GM10847 (cell line): ENCODE results near the gene FAM83C.

ENCODE experiments used
- POLR2A ChIP-seq: IDR thresholded peaks from 2 replicates; pipeline ENCODE4 v1.6.1; 2011; ENCODE audit not compliant: insufficient read length; ENCODE audit errors: extremely low read depth

The FAM83C gene

DNA sequence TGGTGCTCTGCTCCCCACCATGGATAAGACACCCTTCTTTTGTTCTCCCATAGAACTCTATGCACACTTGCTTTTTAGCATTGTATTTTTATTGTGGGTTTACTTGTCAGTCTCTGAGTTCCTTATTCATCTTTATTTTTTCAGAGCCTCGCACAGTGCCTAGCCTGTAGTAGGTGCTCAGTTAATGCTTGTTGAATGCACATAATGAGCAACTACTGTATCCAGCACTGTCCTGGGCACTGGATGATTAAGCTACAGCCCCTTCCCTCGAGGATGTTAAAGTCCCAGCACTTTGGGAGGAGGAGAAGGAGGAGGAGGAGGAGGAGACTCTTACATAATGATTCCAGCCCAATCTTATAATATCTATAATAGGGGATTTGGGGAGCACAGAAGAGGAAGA is 48.9 kb downstream of the FAM83C start:
- TF ChIP-seq POLR2A = no peak

- no peak for TF ChIP-seq POLR2A
Observed at GRCh38 chr20:35240811-35241293, 51.4 kb downstream of the FAM83C start.

- TF ChIP-seq POLR2A = no peak
Observed at GRCh38 chr20:35240083-35240810, 52.0 kb downstream of the FAM83C start.

DNA sequence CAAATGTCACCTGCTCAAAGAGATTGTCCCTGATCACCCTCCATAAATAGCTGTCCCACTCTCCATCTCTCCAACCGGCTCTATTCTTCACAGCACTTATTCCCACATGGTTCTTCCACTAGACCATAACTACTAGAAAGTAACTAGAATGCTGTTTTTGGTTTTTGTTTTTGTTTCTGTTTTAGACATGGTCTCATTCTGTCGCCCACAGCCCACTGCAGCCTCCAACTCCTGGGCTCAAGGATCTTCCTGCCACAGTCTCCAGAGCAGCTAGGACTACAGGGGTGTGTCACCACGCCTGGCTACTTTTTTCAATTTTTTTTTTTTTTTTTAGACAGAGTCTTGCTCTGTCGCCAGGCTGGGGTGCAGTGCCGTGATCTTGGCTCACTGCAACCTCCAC is 53.5 kb downstream of the FAM83C start:
- TF ChIP-seq POLR2A = no peak

DNA sequence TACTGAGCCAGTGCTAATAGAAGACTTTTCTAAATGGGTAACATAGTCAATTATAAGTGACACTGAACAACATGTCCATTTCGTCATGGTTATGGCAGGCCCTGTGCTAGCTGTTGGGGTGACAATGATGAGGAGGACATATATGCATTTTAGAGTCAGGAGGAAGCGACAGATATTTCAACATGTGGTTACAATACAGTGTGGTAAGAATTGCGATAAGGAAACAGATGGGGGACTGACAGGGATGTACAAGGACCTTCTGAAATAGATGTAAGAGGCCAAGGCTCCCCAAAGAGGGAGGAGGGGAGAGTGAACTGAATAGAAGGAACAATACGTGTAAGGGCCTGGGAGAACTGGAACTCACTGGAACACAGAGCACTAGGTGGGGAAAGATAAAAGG is 54.1 kb downstream of the FAM83C start:
- TF ChIP-seq POLR2A = no peak

GRCh38 chr20:35237486-35237885 is 54.7 kb downstream of the FAM83C start:
- no peak for TF ChIP-seq POLR2A

- no peak for TF ChIP-seq POLR2A
Observed at GRCh38 chr20:35235881-35236280, 56.3 kb downstream of the FAM83C start.
